Measurements from ENCODE around the gene NT5DC2. TPM values are rescaled to one million over a fixed set of nuclear protein-coding genes. Genes with fewer than 3 reads are reported as not detected.

Gene NT5DC2
- total and polyA plus RNA-seq, 2 of the 8 experiments (the other 6 are each of a cell fraction or from before 2014, with no cell fraction given): 331 to 477 TPM

GRCh38 chr3:52570076-52570475 lies 36.4 kb upstream of the NT5DC2 start:
- H3K79me1 ChIP-seq (ENCODE audit: low read depth, low read length): no peaks in the 10 kb centered on the region
- ChIA-PET POLR2A (ENCODE audit: partially characterized antibody) (interaction anchor here (0.6 kb wide), 1 partner anchor 20 kb away, joined by 3 read pairs; no protein-coding TSS in a partner anchor), CTCF (ENCODE audit: partially characterized antibody) (interaction anchor here (0.6 to 1.0 kb wide), 2 partner anchors 18 to 170 kb away, joined by 3 read pairs; no protein-coding TSS in a partner anchor)
- 92% methylated on average over 4 of the region's 4 CpGs; no CpG with 5 or more reads in 1 of the 2 experiments for WGBS, 2 experiments (ENCODE audit: extremely low coverage in 1 of 2, insufficient coverage in 1 of 2, insufficient read length in 1 of 2, insufficient replicate concordance in 2 of 2, low coverage in 1 of 2, low lambda C conversion rate in 2 of 2, missing lambda C conversion rate in 1 of 2)
- no peak overlapping the region for H4K8ac ChIP-seq (ENCODE audit: extremely low read depth, insufficient read depth, low read length)
- H2BK120ac ChIP-seq (replicated peaks; ENCODE audit: low read depth, low read length): no peak overlapping the region
- H2BK12ac ChIP-seq (ENCODE audit: low read depth, low read length): no peak overlapping the region
- H2BK5ac ChIP-seq (ENCODE audit: low read depth, low read length): no peak overlapping the region
- H3K9ac ChIP-seq (replicated peaks in 1 of 4; ENCODE audit: extremely low read depth in 1 of 4, low read depth in 3 of 4, low read length in 3 of 4): no peak overlapping the region
- H3K36me3 ChIP-seq (ENCODE audit: control insufficient read depth in 2 of 4, insufficient read depth in 4 of 4, low read length in 3 of 4): peaks cover 0 to 5% (median 0%) of the 10 kb centered on the region in 4 experiments; a peak in 3 of 8 replicates
- H2AFZ ChIP-seq (ENCODE audit: low read length): no peak overlapping the region
- no peaks in the 10 kb centered on the region for H3K23me2 ChIP-seq (ENCODE audit: low read depth, low read length)
- H3K4me2 ChIP-seq (ENCODE audit: insufficient read depth in 1 of 2, low read depth in 2 of 2, low read length in 2 of 2): no peak overlapping the region
- H2AK5ac ChIP-seq (ENCODE audit: low read depth, low read length): no peak overlapping the region
- H3K79me2 ChIP-seq (ENCODE audit: control insufficient read depth in 1 of 2, insufficient read depth in 2 of 2, low read length in 2 of 2): no peaks in the 10 kb centered on the region
- no peak overlapping the region for H3K18ac ChIP-seq (ENCODE audit: extremely low read depth, low read length)
- no peaks in the 10 kb centered on the region for H3K4me1 ChIP-seq (replicated peaks in 1 of 4; ENCODE audit: control insufficient read depth in 3 of 4, insufficient read depth in 4 of 4, low read length in 3 of 4)
- H3K56ac ChIP-seq (replicated peaks; ENCODE audit: insufficient read length, low read depth, low read length): no peak overlapping the region
- no peaks in the 10 kb centered on the region for H4K20me1 ChIP-seq (replicated peaks in 1 of 2; ENCODE audit: control insufficient read depth in 1 of 2, insufficient read depth in 2 of 2, low read length in 2 of 2)
- H3K14ac ChIP-seq (ENCODE audit: insufficient read length): no peak overlapping the region
- DNase-seq (ENCODE audit: low read depth in 1 of 2, low spot score in 2 of 2): no peak
- no peak overlapping the region for H2BK15ac ChIP-seq (ENCODE audit: low read length)
- no peak for FAIRE-seq
- H2BK20ac ChIP-seq (ENCODE audit: low read length): no peak overlapping the region
- no peaks in the 10 kb centered on the region for H3K9me3 ChIP-seq (ENCODE audit: insufficient read depth in 2 of 2, low read depth in 1 of 2, low read length in 1 of 2)
- H3K27me3 ChIP-seq (replicated peaks in 1 of 4; ENCODE audit: control insufficient read depth in 3 of 4, extremely low read depth in 1 of 4, insufficient read depth in 3 of 4, low read length in 3 of 4): no peaks in the 10 kb centered on the region
- H3K4me3 ChIP-seq (ENCODE audit: extremely low read depth in 1 of 4, insufficient read depth in 2 of 4, low read depth in 3 of 4, low read length in 4 of 4): no peak overlapping the region
- no peak overlapping the region for H3K27ac ChIP-seq (ENCODE audit: low read depth, low read length)
- no peak overlapping the region for H3K4ac ChIP-seq (replicated peaks; ENCODE audit: insufficient read length, low read depth, low read length)
- no peak overlapping the region for H3K23ac ChIP-seq (ENCODE audit: insufficient read length)
- H4K5ac ChIP-seq (ENCODE audit: insufficient read length, low read depth, low read length): no peak overlapping the region
- no peak overlapping the region for H4K91ac ChIP-seq (replicated peaks; ENCODE audit: insufficient read length, low read length)
- TF ChIP-seq ATF2 (IDR thresholded peaks at IDR 0.05; ENCODE audit: low read length) (no peak), BCL11A (IDR thresholded peaks at IDR 0.05; ENCODE audit: low read depth in 2 of 2, low read length in 2 of 2) (no peak), SIRT6 (IDR thresholded peaks at IDR 0.05; ENCODE audit: low read length) (no peak), RAD21 (IDR thresholded peaks at IDR 0.05 in 1 of 2, conservative IDR thresholded peaks at IDR 0.05 in 1 of 2; ENCODE audit: low read depth in 2 of 2, low read length in 2 of 2) (no peak), HDAC6 (IDR thresholded peaks at IDR 0.05; ENCODE audit: low read depth, low read length) (no peak), SUZ12 (IDR thresholded peaks at IDR 0.05; ENCODE audit: low read length) (no peak), EP300 (IDR thresholded peaks at IDR 0.05; ENCODE audit: borderline replicate concordance in 1 of 2, low read depth in 2 of 2, low read length in 2 of 2) (no peak), SP2 (IDR thresholded peaks at IDR 0.05; ENCODE audit: low read length) (no peak), HDAC2 (IDR thresholded peaks at IDR 0.05; ENCODE audit: borderline replicate concordance in 1 of 2, low read depth in 2 of 2, low read length in 2 of 2) (no peak), GABPA (IDR thresholded peaks at IDR 0.05; ENCODE audit: borderline replicate concordance, insufficient read depth, low read length) (no peak), FOSL1 (IDR thresholded peaks at IDR 0.05; ENCODE audit: insufficient read depth, low read depth, low read length) (no peak), POU5F1 (IDR thresholded peaks at IDR 0.05; ENCODE audit: low read depth, low read length) (no peak)
